Mucosa of rectum (tissue), 2 donors: Measurements from ENCODE around the gene RNLS.

ENCODE experiments used
- H3K27ac ChIP-seq, 2 donors: one replicate each; pipeline ENCODE4 v1.7.0; 2013; ENCODE audit warnings: inconsistent platforms in 2 of 2, low read depth in 2 of 2, low read length in 2 of 2
- H3K27me3 ChIP-seq, 2 donors: one replicate each; pipeline ENCODE4 v1.7.0; 2013; ENCODE audit warnings: low read length in 2 of 2; ENCODE audit not compliant: control insufficient read depth in 2 of 2, insufficient read depth in 2 of 2
- H3K36me3 ChIP-seq, 2 donors: one replicate each; pipeline ENCODE4 v1.7.0; 2013; ENCODE audit warnings: low read length in 2 of 2; ENCODE audit not compliant: control insufficient read depth in 2 of 2, insufficient read depth in 2 of 2
- H3K4me1 ChIP-seq, 2 donors: one replicate each; pipeline ENCODE4 v1.7.0; 2013; ENCODE audit warnings: low read length in 2 of 2, mild to moderate bottlenecking in 1 of 2; ENCODE audit not compliant: control insufficient read depth in 2 of 2, insufficient read depth in 2 of 2
- H3K4me3 ChIP-seq, 2 donors: one replicate each; pipeline ENCODE4 v1.7.0; 2013; ENCODE audit warnings: low read length in 2 of 2
- H3K9ac ChIP-seq, 2 donors: one replicate each; pipeline ENCODE4 v1.7.0; 2013; ENCODE audit warnings: low read length in 2 of 2, low read depth in 1 of 2, mild to moderate bottlenecking in 1 of 2
- H3K9me3 ChIP-seq, 2 donors: one replicate each; pipeline ENCODE4 v1.7.0; 2013; ENCODE audit warnings: low read length in 2 of 2; ENCODE audit not compliant: control insufficient read depth in 2 of 2
- donor health status: healthy.
- donor health status: Normal muscosa, but diverticular disease.

RNLS gene

GRCh38 chr10:88243202-88243744 lies 339.8 kb downstream of the RNLS start:
- Histone ChIP-seq H3K9me3 (no peaks in the 10 kb centered on the region), H3K27me3 (no peaks in the 10 kb centered on the region), H3K4me3 (peak overlapping the region; percentile 44 to 51), H3K4me1 (peaks cover 8 to 30% of the 10 kb centered on the region in 2 donors), H3K27ac (peak overlapping the region; percentile 58 to 77), H3K36me3 (no peaks in the 10 kb centered on the region), H3K9ac (peak overlapping the region; percentile 36 to 47)

- H3K27me3 ChIP-seq = no peaks in the 10 kb centered on the region
- H3K27ac ChIP-seq = no peak overlapping the region
- H3K36me3 ChIP-seq = no peaks in the 10 kb centered on the region
- H3K4me3 ChIP-seq = no peak overlapping the region
- peaks cover 10 to 35% of the 10 kb centered on the region in 2 donors for H3K4me1 ChIP-seq
- no peaks in the 10 kb centered on the region for H3K9me3 ChIP-seq
- H3K9ac ChIP-seq = no peak overlapping the region
Measured at GRCh38 chr10:88241501-88241900, 341.6 kb downstream of the RNLS start.

- no peak overlapping the region for H3K9ac ChIP-seq
- H3K36me3 ChIP-seq = no peaks in the 10 kb centered on the region
- no peak overlapping the region for H3K4me3 ChIP-seq
- H3K9me3 ChIP-seq = no peaks in the 10 kb centered on the region
- peaks cover 15 to 35% of the 10 kb centered on the region in 2 donors for H3K4me1 ChIP-seq
- H3K27me3 ChIP-seq = no peaks in the 10 kb centered on the region
- H3K27ac ChIP-seq = no peak overlapping the region
Measured at GRCh38 chr10:88239212-88239611, 343.9 kb downstream of the RNLS start.

- Histone ChIP-seq H3K9me3 (no peaks in the 10 kb centered on the region), H3K9ac (no peak overlapping the region), H3K36me3 (no peaks in the 10 kb centered on the region), H3K27me3 (no peaks in the 10 kb centered on the region), H3K4me3 (no peak overlapping the region), H3K27ac (no peak overlapping the region), H3K4me1 (peaks cover 18 to 33% of the 10 kb centered on the region in 2 donors)
Measured at GRCh38 chr10:88238615-88238914, 344.6 kb downstream of the RNLS start.

DNA sequence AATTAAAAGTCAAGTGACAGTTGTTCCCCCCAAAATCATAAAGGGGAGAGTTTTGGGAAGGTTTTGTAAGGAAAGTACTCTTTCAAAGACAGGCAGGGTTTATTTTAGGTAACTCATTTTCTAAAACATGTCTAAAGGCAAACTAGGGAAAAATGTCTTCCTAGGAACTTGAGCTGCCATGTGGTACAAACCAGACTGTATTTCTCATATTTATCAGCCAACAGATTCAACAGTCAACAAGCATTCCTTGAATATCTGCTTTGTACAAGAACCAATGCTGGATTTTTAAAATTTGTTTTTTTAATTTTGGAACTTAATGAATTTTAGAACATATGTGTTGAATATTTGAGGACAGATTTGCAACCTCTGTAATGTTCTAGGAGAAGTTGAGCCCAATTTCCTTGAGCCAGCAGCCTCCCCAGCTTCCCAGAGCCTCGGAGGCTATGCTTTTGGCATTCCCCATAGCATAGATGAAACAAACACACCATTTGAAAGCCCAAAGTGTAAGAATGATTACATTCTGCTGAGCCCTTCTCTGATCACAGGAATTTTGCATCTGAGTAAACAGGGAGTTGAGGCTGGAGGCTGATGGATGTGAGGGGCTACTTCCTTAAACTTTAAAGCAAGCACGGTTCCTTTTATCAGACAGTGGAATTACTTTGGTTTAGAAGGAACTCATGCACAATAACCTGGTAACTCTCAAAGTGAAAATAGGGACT lies 345.1 kb downstream of the RNLS start:
- H3K36me3 ChIP-seq = no peaks in the 10 kb centered on the region
- H3K9ac ChIP-seq = peak overlapping the region in 1 of 2 donors; percentile 16
- H3K4me3 ChIP-seq = no peak overlapping the region
- H3K9me3 ChIP-seq = no peaks in the 10 kb centered on the region
- peaks cover 16 to 29% of the 10 kb centered on the region in 2 donors for H3K4me1 ChIP-seq
- no peak overlapping the region for H3K27ac ChIP-seq
- H3K27me3 ChIP-seq = no peaks in the 10 kb centered on the region

GRCh38 chr10:88236121-88236743 lies 346.9 kb downstream of the RNLS start:
- peak overlapping the region; percentile 69 to 79 for H3K27ac ChIP-seq
- no peak overlapping the region for H3K4me3 ChIP-seq
- peak overlapping the region in 1 of 2 donors; percentile 47 for H3K9ac ChIP-seq
- peaks cover 20 to 23% of the 10 kb centered on the region in 2 donors for H3K4me1 ChIP-seq
- no peaks in the 10 kb centered on the region for H3K27me3 ChIP-seq
- no peaks in the 10 kb centered on the region for H3K9me3 ChIP-seq
- H3K36me3 ChIP-seq = no peaks in the 10 kb centered on the region

DNA sequence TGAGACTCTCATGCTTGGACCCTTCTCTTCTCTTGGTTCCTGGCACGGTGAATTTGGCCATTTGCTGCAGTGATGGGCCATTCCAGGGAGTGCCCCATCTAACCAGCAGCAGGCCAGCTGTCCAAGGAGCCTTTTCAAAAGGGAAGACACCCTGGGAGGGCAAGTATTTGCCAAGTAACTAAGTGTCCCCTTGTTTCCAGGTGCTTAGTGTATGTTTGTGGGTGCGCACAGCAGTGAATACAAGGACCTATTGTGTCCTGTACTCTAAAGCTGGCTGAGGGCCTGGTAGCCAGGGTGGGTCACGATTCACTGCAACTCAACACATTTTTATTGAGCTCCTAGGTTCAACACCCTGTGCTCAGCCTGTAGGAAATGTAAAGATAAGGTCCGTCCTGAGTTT lies 348.8 kb downstream of the RNLS start:
- Histone ChIP-seq H3K9me3 (no peaks in the 10 kb centered on the region), H3K27me3 (no peaks in the 10 kb centered on the region), H3K36me3 (no peaks in the 10 kb centered on the region), H3K4me1 (peaks cover 20 to 23% of the 10 kb centered on the region in 2 donors), H3K4me3 (peak overlapping the region in 1 of 2 donors; percentile 29), H3K27ac (peak overlapping the region; percentile 77 to 79), H3K9ac (peak overlapping the region in 1 of 2 donors; percentile 34)

GRCh38 chr10:88233870-88234269 lies 349.2 kb downstream of the RNLS start:
- Histone ChIP-seq H3K36me3 (no peaks in the 10 kb centered on the region), H3K27me3 (no peaks in the 10 kb centered on the region), H3K4me1 (peaks cover 20 to 23% of the 10 kb centered on the region in 2 donors), H3K4me3 (no peak overlapping the region), H3K27ac (peak overlapping the region; percentile 77 to 79), H3K9me3 (no peaks in the 10 kb centered on the region), H3K9ac (peak overlapping the region in 1 of 2 donors; percentile 34)

DNA sequence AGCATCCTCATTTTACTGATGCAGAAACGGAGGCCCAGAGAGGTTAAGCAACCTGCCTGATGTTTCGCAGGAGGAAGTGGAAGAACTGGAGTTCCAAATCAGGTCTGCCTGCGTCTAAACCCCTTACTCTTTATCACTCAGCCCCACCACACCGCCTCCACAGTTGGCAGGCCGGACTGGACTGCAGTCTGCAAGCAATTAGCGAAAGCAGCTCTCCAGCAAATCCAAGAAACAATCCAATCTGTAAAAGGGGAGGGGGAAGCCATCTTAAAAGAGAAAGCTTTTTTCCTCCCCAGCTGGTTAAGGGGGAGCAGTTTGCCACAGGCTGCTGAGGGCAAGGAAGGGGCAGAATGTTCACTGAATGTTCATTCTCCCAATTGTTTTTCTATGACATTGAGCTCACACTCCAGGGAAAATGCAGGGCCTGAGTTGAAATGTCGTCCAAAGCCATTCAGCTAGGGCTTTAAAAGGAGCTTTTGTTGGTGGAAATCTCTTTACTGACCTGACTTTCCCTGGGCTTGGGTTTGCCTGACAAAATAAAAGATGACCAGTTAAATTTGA lies 350.1 kb downstream of the RNLS start:
- peaks cover 19 to 20% of the 10 kb centered on the region in 2 donors for H3K4me1 ChIP-seq
- H3K27me3 ChIP-seq = no peaks in the 10 kb centered on the region
- no peak overlapping the region for H3K4me3 ChIP-seq
- no peak overlapping the region for H3K27ac ChIP-seq
- no peaks in the 10 kb centered on the region for H3K36me3 ChIP-seq
- no peaks in the 10 kb centered on the region for H3K9me3 ChIP-seq
- H3K9ac ChIP-seq = no peak overlapping the region
